MM.1S (cell line): ENCODE measurements around the gene SNX17.

Experiments
- EZH2 ChIP-seq: fragments of 300-600 bp; sonication (generic); optimal IDR thresholded peaks from 2 replicates; pipeline ENCODE3; 2017; ENCODE audit warnings: low read depth, mild to moderate bottlenecking, antibody characterized with exemption, low read length, mixed read lengths
- EZH2phosphoT487 ChIP-seq: fragments of 300-600 bp; sonication (generic); IDR thresholded peaks from 2 replicates; pipeline ENCODE4 v1.6.1; 2018; ENCODE audit warnings: antibody characterized with exemption, low read length
- TF ChIP-seq, protein P1 (sequence below): fragments of 300-600 bp; sonication (generic); IDR thresholded peaks from 2 replicates; pipeline ENCODE4 v1.5.1; 2016; ENCODE audit warnings: antibody characterized with exemption, low read length, mixed read lengths

DNA sequence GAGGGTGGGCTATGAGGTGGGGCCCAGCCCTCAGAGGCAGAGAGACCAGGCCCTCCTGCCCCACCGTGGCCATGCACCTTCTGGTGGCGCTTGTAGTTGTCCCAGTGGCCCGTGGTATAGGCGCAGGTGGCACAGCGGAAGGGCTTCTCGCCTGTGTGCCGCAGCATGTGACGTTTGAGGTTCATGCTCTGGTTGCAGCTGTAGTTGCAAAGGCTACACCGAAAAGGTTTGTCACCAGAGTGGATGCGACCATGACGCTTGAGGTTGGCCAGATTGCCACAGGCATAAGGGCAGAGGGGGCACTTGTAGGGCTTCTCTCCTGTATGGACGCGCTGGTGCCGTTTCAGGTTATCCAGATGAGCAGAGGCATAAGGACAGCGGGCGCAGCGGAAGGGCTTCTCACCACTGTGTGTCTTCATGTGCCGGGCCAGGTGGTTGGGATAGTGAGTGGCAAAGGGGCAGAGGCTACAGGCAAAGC lies 7.2 kb downstream of the SNX17 start:
- TF ChIP-seq, protein P1, sequence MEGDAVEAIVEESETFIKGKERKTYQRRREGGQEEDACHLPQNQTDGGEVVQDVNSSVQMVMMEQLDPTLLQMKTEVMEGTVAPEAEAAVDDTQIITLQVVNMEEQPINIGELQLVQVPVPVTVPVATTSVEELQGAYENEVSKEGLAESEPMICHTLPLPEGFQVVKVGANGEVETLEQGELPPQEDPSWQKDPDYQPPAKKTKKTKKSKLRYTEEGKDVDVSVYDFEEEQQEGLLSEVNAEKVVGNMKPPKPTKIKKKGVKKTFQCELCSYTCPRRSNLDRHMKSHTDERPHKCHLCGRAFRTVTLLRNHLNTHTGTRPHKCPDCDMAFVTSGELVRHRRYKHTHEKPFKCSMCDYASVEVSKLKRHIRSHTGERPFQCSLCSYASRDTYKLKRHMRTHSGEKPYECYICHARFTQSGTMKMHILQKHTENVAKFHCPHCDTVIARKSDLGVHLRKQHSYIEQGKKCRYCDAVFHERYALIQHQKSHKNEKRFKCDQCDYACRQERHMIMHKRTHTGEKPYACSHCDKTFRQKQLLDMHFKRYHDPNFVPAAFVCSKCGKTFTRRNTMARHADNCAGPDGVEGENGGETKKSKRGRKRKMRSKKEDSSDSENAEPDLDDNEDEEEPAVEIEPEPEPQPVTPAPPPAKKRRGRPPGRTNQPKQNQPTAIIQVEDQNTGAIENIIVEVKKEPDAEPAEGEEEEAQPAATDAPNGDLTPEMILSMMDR, result no peak
- no peak for TF ChIP-seq EZH2
- TF ChIP-seq EZH2phosphoT487, result no peak
